Effector CD8-positive, alpha-beta T cell (primary cell): ENCODE measurements around the gene H2AZ2.
"Not testable (repeated sequence)": the region's sequence is repeated elsewhere in the genome, so short reads cannot be mapped to it uniquely, and the experiment has no call there.

Experiments
- DNase-seq: peaks from one replicate; lab custom pipeline; 2025; lab: John Stamatoyannopoulos, UW

The H2AZ2 gene

DNA sequence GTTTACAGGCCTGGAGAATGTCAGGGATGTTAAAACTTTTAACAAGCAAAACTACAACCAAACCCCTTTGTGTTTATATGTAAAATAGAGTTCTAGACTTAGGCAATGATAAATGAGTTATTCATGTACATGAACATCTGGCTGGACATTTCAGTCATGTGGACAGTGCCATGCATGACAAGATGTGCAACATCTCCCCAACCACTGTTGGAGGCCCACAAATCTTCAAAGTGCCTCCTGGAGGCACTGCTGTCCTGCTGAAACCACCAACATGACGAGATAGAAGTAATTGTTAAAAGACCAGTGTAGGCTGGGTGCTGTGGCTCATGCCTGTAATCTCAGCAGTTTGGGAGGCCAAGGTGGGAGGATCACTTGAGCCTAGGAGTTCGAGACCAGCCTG lies 33.0 kb downstream of the H2AZ2 start:
- no peak for DNase-seq

- DNase-seq = no peak
Measured at GRCh38 chr7:44811571-44811970, 36.3 kb downstream of the H2AZ2 start.

DNA sequence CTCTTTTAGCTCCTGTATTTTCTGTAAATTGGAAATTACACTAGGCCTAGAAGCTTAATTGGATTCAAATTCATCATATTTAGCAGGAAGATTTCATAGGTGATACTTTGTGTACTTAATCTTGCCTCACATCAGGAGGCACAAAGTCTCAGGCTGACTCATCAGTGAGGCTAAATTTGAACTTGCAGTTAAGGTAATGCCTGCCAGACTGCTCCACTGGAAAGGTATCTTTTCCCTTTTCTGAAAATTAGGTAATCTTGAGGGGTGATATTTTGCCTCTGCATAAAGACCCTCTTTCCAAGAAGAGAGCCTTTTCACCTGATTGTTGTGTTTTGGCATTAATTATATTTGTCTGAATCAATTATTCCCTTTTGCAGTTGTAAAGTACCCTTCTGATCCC lies 36.8 kb downstream of the H2AZ2 start:
- DNase-seq = no peak

DNA sequence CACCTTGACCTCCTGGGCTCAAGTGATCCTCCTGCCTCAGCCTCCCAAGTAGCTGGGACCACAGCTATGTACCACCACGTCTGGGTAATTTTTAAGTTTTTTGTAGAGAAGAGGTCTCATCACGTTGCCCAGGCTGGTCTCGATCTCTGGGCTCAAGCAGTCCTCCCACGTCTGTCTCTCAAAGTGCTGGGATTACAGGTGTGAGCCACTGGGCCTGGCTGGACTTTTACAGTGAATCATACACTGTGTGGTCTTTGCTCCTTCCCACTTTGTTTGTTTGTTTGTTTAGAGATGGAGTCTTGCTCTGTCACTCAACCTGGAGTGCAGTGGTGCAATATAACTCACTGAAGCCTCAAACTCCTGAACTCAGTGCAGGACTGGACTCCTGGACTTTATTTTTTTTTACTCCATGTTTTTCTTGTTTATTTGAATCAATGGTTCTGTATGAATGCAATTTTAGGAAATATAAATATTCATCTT lies 38.9 kb downstream of the H2AZ2 start:
- no peak for DNase-seq

DNA sequence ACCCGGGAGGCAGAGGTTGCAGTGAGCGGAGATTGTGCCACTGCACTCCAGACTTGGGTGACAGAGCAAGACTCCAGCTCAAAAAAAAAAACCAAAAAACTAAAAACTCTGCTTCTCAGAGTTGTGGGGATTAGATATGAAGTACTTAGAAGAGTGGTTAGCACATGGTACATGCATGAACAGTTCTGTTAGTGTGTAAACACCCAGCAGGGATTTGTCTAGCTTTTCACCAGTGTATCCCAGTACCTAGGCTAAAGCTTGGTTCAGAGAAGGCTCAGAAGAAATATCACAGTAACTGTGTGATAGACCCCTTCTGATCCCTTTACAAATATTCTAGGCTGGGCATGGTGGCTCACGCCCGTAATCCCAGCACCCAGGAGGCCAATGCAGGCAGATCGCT lies 41.9 kb downstream of the H2AZ2 start:
- no peak for DNase-seq

DNA sequence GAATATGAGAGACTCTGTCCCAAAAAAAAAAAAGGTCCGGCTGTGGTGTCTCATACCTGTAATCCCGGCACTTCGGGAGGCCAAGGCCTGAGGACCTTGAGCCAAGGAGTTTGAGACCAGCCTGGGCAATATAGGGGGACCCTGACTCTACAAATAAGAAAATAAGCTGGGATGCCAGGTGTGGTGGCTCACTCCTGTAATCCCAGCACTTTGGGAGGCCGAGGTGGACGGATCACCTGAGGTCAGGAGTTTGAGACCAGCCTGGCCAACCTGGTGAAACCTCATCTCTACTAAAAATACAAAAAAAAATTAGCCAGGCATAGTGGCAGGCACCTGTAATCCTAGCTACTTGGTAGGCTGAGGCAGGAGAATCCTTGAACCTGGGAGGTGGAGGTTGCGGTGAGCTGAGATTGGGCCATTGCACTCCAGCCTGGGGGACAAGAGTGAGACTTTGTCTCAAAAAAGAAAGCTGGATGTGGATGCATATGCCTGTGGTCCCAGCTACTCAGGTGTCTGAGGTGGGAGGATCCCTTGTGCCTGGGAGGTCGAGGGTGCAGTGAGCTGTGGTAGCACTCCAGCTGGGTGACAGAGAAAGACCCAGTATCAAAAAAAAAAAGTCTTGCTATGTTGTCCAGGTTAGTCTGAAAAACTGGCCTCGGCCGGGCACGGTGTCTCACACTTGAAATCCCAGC lies 43.9 kb downstream of the H2AZ2 start:
- not testable (repeated sequence) for DNase-seq

DNA sequence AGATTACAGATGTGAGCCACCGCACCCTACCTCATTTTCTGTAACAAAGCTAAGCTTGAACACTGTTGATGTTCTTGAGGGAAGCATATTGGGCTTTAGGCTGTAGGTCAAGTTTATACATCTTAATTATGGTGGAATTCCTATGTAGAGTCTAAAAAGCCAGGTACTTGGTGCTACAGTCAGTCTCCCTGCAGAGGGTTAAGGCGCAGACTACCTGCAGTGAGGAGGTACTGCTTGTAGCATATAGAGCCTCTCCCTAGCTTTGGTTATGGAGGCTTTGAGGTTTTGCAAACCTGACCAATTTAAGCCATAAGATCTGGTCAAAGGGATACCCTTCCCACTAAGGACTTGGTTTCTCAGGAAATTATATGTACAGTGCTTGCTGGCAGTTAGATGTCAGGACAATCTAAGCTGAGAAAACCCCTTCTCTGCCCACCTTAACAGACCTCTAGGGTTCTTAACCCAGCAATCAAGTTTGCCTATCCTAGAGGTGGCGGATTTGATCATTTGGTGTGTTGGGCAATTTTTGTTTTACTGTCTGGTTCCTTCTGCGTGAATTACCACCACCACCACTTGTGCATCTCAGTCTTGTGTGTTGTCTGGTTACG lies 45.4 kb downstream of the H2AZ2 start:
- no peak for DNase-seq

GRCh38 chr7:44801890-44802289 lies 46.0 kb downstream of the H2AZ2 start:
- DNase-seq = no peak

- DNase-seq = no peak
Measured at GRCh38 chr7:44799939-44800338, 47.9 kb downstream of the H2AZ2 start.

DNA sequence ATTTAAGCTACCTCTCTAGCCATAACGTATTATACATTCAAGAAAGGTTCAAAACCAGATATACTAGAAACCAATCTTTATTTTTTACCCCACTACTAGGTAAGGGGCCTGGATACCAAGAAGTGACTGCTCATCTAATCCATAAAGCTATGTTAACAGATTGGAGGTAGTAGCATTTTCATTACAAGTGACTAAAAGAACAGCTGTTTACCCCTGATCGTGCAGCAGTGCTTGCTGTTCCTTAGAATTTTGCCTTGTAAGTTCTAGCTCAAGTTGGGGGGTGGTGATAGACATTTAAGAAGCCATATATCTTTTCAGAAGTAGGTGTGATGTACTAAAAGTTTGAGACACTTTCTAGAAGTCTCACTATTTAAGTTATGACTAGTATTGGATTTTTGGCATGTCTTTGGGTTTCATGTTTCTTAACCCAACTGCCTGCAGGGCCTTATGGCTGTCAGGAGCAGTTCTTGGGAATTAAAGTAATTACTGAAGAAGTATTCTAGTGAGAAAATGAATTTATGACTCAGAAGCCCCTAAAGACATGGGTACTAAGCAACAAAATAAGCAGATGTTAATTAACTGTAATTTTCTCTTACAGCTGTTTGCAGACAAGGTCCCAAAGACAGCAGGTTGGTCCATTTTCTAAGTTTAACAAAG lies 49.1 kb downstream of the H2AZ2 start:
- no peak for DNase-seq

- DNase-seq = peak; percentile 71
Measured at GRCh38 chr7:44797329-44798258, 50.3 kb downstream of the H2AZ2 start.

DNA sequence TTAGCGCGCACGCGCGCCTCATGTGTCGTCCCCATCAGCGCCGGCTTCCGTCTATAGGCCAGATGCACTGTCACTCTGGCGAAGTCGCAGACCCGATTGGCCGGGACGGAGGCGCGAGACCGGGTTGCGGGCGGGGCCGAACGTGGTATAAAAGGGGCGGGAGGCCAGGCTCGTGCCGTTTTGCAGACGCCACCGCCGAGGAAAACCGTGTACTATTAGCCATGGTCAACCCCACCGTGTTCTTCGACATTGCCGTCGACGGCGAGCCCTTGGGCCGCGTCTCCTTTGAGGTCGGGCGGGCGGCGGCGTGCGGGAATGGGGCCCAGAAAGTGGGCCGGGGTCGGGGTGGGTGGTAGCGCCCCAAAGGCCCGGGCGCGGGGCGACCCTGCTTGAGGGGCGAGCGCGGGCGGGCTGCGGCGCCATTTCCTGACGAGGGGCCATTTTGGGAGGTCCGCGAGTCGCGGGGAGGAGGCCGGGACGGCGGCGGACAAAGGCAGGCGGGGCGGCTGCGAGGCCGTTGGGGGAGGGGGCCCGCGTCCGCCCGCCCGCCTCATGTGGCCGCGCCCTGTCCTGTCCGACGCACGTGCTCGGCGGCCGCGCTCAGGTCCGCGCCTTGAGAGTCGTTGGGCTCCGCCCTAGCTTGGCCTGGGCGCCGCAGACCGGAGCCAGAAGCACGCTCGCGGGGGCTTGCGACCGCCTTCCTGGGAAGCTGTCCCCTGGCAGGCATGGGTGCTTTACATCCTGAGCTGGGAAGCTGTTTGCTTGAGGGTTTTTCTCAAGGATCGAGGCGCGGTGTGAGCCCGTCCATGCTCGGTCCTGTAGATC lies 51.2 kb downstream of the H2AZ2 start, which contains the start of gene PPIA:
PPIA (plus strand) TSS at position 178 of the 825 bp plus-strand sequence; CDS start at position 222, 44 bp downstream.
- peak; percentile 97 for DNase-seq

DNA sequence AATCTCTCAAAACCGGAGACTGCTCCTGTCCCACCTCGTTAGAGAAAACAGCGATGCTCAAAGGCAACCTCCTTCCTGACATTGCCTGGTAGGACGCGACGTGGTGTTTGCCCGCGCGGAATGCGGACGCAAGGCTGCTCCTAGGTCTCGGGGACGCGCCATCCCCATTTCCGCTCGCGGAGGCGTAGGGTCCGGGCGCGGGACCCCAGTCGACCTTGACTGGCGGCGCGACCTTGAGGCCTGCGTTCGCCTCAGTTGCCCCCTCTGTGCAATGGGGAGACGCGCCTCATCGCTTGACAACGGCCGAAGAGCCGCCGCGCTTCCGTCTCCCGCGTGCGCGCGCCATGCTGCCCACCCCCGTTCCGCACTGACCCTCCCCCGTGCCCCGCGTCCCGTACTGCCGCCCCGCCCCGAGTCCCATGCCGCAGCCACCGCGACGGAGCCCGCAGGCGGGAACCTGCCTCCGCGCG lies 51.8 kb downstream of the H2AZ2 start:
- DNase-seq = peak; percentile 55

- no peak for DNase-seq
Measured at GRCh38 chr7:44794331-44794730, 53.6 kb downstream of the H2AZ2 start.

DNA sequence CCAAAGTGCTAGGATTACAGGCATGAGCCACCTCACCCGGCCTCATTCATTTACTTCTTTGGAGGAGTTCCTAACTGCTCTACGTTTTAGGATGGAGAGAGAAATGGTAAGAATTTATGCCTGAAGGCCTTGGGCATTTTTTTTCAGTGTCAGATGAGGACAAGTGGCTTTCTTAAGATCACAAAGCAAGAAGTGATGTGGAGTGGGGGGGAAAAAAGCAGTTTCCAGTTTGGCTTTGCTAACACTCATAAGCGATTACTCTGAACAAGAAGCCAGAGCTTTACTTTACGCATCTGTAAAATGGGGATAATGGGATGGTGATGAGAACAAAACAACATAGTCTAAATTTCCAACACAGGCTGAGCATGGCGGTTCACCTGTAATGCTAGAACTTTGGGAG lies 54.0 kb downstream of the H2AZ2 start:
- DNase-seq = no peak

- no peak for DNase-seq
Measured at GRCh38 chr7:44791278-44792219, 56.3 kb downstream of the H2AZ2 start.

- DNase-seq = no peak
Measured at GRCh38 chr7:44789990-44790389, 57.9 kb downstream of the H2AZ2 start.

DNA sequence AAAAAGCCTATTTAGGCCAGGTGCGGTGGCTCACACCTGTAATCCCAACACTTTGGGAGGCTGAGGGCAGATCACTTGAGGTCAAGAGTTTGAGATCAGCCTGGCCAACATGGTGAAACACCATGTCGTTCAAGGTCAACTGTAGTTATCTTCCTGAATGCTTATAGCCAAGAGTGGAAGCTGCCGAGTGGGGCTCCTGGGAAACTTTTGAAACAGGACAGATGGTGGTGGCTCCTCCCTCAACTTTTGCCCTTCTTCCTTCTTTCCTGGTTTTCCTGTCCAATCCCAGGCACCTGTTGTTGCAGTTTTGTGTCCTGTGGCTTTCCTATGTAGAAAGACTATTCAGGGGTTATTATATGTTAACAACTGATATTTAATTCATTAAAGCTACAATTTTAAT lies 60.1 kb downstream of the H2AZ2 start:
- DNase-seq = no peak

- no peak for DNase-seq
Measured at GRCh38 chr7:44787041-44787440, 60.8 kb downstream of the H2AZ2 start.

GRCh38 chr7:44785218-44785617 lies 62.7 kb downstream of the H2AZ2 start:
- DNase-seq = not testable (repeated sequence)
